BLaER1 (cell line): ENCODE measurements around the gene MESP2.

Experiments
- H3K27ac ChIP-seq: shearing (Covaris generic); formaldehyde crosslinking; 2 replicates; pipeline ENCODE4 v1.8.1; 2022
- H3K27me3 ChIP-seq: shearing (Covaris generic); formaldehyde crosslinking; 2 replicates; pipeline ENCODE4 v1.8.1; 2022
- H3K36me3 ChIP-seq: shearing (Covaris generic); formaldehyde crosslinking; 2 replicates; pipeline ENCODE4 v1.8.1; 2022
- H3K4me1 ChIP-seq: shearing (Covaris generic); formaldehyde crosslinking; 2 replicates; pipeline ENCODE4 v1.8.1; 2022
- H3K4me2 ChIP-seq: shearing (Covaris generic); formaldehyde crosslinking; 2 replicates; pipeline ENCODE4 v1.8.1; 2022
- H3K4me3 ChIP-seq: shearing (Covaris generic); formaldehyde crosslinking; 2 replicates; pipeline ENCODE4 v1.8.1; 2022
- H3K9ac ChIP-seq: shearing (Covaris generic); formaldehyde crosslinking; 2 replicates; pipeline ENCODE4 v1.8.1; 2022
- H3K9me3 ChIP-seq: shearing (Covaris generic); formaldehyde crosslinking; 2 replicates; pipeline ENCODE4 v1.8.1; 2022
- H4K20me1 ChIP-seq: shearing (Covaris generic); formaldehyde crosslinking; 2 replicates; pipeline ENCODE4 v1.8.1; 2022
- Cebpa-rat ChIP-seq: shearing (Covaris generic); IDR thresholded peaks from 2 replicates; pipeline ENCODE4 v1.8.1; 2022

The MESP2 gene

DNA sequence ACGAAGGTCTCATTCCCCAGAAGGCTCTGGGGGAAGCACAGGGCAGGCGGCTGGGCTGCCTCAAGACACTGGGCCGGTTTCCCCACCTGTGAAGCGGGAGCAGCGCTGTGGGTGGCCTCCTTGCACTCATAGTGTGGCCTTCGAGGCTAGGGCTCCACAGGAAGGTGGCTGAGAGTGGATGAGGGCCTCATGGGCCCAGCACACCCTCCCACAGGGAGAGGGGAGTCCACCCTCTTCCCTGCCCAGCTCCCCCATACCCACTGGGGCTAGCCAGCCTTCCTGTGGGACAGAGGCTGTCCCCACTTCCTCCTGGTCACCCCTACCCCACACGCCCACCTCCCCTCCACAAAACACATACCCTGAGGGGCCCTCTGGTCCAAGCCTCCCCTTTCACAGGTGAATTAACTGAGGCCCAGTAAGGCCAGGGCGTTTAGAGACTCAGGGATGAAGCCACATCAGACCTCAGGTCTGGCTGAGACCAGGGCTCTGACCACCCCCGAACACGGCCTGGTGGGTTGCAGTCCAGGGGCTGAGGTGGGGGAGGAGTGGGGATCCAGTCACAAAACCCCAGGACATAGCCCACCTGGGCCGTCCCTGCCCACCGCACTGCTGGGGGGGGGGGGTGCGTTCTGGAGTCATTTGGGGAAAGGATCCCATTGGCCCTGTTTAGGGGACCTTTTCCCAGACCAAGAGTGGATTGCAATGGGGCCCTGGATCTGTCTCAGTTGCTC, 37.4 kb downstream of the MESP2 start:
- Histone ChIP-seq H3K27me3 (peaks cover 31% of the 10 kb centered on the region), H3K27ac (no peak overlapping the region), H3K4me2 (peak overlapping the region; percentile 93), H3K36me3 (no peaks in the 10 kb centered on the region), H3K9me3 (peaks cover 5% of the 10 kb centered on the region), H3K4me3 (peak overlapping the region; percentile 70), H3K4me1 (peaks cover 37% of the 10 kb centered on the region), H3K9ac (no peak overlapping the region), H4K20me1 (peaks cover 10% of the 10 kb centered on the region)
- no peak for TF ChIP-seq Cebpa-rat

DNA sequence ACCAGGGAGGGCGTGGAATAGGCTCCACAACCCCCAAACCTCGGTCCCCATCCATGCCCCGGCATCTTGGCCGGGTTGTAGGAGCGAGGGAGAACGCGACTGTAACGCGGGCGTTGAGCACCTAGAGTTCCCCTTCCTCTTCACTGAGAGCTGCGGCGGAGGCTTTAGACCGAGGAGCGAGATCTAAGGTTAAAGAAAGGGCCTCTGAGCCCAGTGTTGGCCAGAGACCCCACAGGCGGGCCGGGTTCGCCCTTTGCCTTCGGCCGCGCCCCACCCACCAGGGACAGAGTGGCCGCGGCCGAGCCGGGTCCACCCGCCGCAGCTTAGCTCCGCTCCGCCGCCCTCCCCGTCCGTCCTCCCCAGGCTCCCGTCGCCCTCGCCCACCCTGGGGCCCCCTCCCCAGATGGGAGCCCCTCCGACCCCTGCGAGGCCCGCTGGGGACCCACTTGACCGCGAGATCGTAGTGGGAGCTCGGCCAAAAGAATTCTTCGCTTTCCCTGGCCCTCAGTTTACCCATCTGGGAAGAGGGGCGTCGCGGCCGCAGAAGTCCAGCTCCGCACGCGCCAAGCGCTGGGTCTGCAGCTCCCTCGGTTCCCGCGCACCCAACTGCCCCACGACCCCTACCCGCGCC, 38.1 kb downstream of the MESP2 start:
- Histone ChIP-seq H4K20me1 (peaks cover 10% of the 10 kb centered on the region), H3K4me3 (peak overlapping the region; percentile 70), H3K4me1 (peaks cover 32% of the 10 kb centered on the region), H3K9me3 (peaks cover 5% of the 10 kb centered on the region), H3K27ac (peak overlapping the region; percentile 74; the same call in 1 of the 2 replicates), H3K36me3 (no peaks in the 10 kb centered on the region), H3K27me3 (peaks cover 31% of the 10 kb centered on the region), H3K9ac (no peak overlapping the region; the same call in 1 of the 2 replicates), H3K4me2 (peak overlapping the region; percentile 93)
- no peak for TF ChIP-seq Cebpa-rat

DNA sequence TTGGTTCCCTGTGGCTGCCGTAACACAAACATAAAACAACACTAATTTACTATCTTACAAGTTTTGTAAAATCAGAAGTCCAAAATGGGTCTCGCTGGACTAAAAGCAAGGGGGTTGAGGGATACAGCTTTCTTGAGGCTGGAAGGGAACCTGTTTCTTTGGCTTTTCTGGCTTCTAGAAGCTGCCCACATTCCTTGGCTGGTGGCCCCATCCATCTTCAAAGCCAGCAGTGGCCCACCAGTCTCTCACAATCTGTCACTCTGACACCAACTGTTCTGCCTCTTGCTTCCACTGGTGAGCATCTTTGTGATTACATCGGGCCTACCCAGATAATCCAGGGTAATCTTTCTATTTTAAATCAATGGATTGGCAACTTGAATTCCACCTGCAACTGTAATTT, 39.6 kb downstream of the MESP2 start:
- no peak for TF ChIP-seq Cebpa-rat
- Histone ChIP-seq H3K27ac (peak overlapping the region; percentile 74; the same call in 1 of the 2 replicates), H3K9ac (no peak overlapping the region), H3K27me3 (peaks cover 31% of the 10 kb centered on the region), H3K9me3 (peaks cover 5% of the 10 kb centered on the region), H3K4me2 (peak overlapping the region; percentile 93), H4K20me1 (peaks cover 10% of the 10 kb centered on the region), H3K4me3 (peak overlapping the region; percentile 70; the same call in 1 of the 2 replicates), H3K36me3 (no peaks in the 10 kb centered on the region), H3K4me1 (peaks cover 32% of the 10 kb centered on the region)

DNA sequence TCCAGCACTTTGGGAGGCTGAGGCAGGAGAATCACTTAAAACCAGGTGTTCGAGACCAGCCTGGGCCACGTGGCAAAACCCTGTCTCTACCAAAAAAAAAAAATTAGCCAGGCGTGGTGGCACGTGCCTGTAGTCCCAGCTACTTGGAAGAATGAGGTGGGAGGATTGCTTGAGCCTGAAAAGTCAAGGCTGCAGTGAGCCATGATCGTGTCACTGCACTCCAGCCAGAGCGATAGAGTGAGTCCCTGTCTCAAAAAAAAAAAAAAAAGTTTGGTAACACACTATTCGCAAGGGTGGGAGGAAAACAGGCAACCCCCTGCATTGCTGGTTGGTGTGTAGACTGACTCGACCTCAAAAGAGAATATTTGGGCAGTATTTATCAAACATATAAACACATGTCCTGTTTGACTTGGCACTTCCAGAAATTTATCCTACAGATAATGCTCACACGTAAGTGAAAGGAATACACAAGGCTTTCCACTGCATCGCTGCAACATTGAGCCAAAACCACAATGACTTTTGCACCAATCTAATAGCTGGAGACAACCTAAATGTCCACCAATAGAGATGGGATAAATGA, 41.7 kb downstream of the MESP2 start:
- H3K9ac ChIP-seq = no peak overlapping the region
- H4K20me1 ChIP-seq = peaks cover 10% of the 10 kb centered on the region
- 0 out of 2 replicates have a peak overlapping the region, but pooled peaks have one; percentile 19 for H3K4me2 ChIP-seq
- no peak overlapping the region for H3K27ac ChIP-seq
- no peak for TF ChIP-seq Cebpa-rat
- H3K4me3 ChIP-seq = no peak overlapping the region
- peaks cover 28% of the 10 kb centered on the region for H3K27me3 ChIP-seq
- H3K9me3 ChIP-seq = peaks cover 5% of the 10 kb centered on the region
- H3K36me3 ChIP-seq = no peaks in the 10 kb centered on the region
- peaks cover 43% of the 10 kb centered on the region for H3K4me1 ChIP-seq

DNA sequence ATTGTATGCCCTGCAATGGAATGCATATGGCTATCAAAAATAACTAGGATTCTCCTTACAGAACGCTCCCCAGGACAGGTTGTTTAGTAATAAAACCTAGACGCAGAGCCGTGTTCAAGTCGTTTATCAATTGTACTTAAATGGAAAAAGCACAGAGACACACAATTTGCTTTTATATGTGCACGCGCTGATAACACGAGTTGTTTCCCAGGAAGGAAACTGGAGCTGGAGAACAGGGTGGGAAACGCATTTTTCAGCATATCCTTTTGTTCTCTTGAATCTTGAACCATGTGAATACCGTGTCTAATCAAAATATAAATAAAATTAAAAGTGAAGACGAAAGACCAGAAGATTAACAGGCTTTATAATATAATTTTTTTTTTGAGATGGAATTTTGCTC, 42.2 kb downstream of the MESP2 start:
- H3K4me2 ChIP-seq = no peak overlapping the region
- peaks cover 7% of the 10 kb centered on the region for H4K20me1 ChIP-seq
- no peak for TF ChIP-seq Cebpa-rat
- no peak overlapping the region for H3K9ac ChIP-seq
- H3K27ac ChIP-seq = no peak overlapping the region
- H3K4me3 ChIP-seq = no peak overlapping the region
- H3K36me3 ChIP-seq = no peaks in the 10 kb centered on the region
- peaks cover 23% of the 10 kb centered on the region for H3K27me3 ChIP-seq
- H3K9me3 ChIP-seq = peaks cover 5% of the 10 kb centered on the region
- peaks cover 44% of the 10 kb centered on the region for H3K4me1 ChIP-seq

DNA sequence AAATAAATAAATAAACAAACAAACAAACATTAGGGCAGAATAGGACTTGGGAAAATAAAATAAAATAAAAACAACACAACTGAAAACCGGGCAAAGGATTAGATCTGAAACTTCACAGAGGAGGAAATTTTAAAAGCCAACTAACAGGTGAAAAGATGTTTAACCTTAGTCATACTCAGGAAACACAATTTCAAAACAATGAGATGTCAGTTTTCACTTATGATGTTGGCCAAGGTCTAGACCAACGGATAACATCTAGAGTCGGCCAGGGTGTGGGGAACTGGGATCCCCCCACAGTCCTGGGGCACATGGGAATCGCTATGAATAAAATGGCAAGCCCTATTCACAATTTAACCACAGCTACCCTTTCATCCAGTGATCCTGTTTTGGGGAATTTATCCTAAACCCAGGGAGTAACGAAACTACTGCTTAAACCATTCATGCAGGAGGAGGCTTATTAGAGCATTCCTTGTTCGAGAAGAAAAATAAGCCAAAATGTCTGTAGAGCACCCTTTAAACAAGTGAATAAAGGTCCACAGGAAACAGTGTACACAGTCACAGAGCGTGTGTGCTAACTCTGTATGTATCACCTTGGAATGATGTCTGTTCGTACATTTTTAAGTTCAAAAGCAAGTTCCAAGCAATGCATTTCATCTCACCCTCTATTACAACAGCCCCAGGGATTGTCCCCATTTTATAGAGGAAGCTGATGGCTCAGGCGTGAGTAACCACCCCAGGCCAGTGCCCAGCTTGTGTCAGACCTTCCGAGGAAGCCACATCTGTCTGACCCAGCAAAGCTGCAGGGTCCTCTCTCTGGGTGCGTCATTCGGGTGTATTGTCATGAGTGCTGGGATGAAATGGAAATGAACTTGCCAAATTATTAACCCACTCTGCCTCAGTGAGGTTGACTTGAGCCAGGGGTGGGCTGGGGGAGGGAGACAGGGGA, 44.8 kb downstream of the MESP2 start:
- no peak for TF ChIP-seq Cebpa-rat
- Histone ChIP-seq H3K4me3 (no peak overlapping the region), H3K4me1 (peaks cover 40% of the 10 kb centered on the region), H3K4me2 (no peak overlapping the region), H3K9me3 (no peaks in the 10 kb centered on the region), H3K27me3 (peaks cover 1% of the 10 kb centered on the region; the same call in 1 of the 2 replicates), H4K20me1 (no peaks in the 10 kb centered on the region), H3K9ac (no peak overlapping the region), H3K27ac (no peak overlapping the region), H3K36me3 (no peaks in the 10 kb centered on the region)

DNA sequence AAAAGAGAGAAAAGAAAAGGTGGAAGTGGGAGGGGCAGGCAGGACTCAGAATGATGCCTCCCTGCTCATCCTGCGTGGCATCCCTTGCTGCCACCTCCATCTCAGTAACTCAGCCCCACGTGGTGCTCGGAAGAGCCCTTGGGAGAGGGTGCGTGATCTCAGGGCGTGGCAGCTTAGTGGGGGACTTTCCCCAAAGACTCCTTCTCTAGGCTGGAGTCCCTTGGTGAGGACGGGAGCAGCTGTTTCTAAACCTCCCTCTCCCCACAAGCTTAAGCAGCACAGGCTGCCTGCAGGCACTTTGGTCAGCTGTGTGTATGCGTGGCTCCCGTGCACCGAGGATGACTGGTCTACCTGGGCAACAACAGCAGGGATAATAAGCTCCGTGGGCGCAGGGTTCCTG, 45.9 kb downstream of the MESP2 start:
- no peak overlapping the region for H3K27ac ChIP-seq
- TF ChIP-seq Cebpa-rat = no peak
- H3K9me3 ChIP-seq = no peaks in the 10 kb centered on the region
- H3K27me3 ChIP-seq = no peaks in the 10 kb centered on the region
- no peak overlapping the region for H3K4me3 ChIP-seq
- peaks cover 40% of the 10 kb centered on the region for H3K4me1 ChIP-seq
- no peaks in the 10 kb centered on the region for H4K20me1 ChIP-seq
- H3K4me2 ChIP-seq = peak overlapping the region; percentile 64
- no peak overlapping the region for H3K9ac ChIP-seq
- no peaks in the 10 kb centered on the region for H3K36me3 ChIP-seq

DNA sequence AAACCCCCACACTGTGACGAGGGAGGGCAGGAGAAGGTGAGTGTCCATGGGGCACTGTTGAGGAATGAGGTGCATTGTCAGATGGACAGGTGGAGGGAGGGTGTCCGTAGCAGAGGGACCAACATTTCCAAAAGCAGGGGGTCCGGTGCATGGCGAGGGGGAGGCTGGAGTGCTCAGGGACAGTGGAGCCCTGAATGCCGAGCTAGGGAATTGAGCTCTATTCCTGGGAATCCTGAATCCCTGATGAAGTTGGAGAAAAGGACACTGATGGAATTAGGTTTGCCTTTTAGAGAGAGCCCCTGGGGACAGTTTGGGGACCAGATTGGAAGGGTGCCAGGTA, 46.4 kb downstream of the MESP2 start:
- no peaks in the 10 kb centered on the region for H4K20me1 ChIP-seq
- no peaks in the 10 kb centered on the region for H3K36me3 ChIP-seq
- H3K4me2 ChIP-seq = peak overlapping the region; percentile 64
- no peaks in the 10 kb centered on the region for H3K9me3 ChIP-seq
- TF ChIP-seq Cebpa-rat = no peak
- no peaks in the 10 kb centered on the region for H3K27me3 ChIP-seq
- no peak overlapping the region for H3K27ac ChIP-seq
- H3K4me3 ChIP-seq = no peak overlapping the region
- peaks cover 35% of the 10 kb centered on the region for H3K4me1 ChIP-seq
- H3K9ac ChIP-seq = no peak overlapping the region

DNA sequence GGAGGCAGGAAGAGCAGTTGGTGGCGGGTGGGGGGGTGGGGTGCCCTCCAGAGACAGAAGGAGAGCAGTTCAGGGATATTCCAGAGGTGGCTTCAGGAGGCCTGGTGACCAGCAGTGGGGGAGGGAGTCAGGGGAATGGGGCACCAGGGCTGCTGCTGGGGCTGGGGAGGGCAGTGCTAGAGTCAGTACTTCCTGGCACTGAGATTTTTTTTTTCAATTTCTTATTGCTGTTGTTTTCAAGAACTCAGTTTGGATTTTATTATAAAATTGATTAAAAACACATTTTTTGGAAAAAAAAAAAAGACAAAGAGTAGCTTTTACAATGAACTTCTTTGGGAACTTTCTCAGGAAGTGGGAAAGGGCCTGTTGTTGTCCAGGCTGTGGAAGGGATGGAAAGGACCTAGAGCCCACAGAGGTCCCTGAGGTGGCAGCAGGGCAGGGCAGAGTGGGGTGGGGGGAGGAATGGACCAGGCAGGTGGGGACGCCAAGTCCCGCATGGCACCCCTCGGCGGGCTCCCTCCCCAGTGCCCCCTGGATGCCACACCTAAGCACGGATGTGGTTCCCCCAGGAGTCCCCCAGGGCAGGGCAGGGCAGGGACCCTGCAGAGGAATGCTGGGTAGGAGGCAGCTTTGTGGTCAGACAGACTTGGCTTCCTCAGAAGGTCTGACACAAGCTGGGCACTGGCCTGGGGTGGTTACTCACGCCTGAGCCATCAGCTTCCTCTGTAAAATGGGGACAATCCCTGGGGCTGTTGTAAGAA, 47.0 kb downstream of the MESP2 start:
- Histone ChIP-seq H3K27me3 (no peaks in the 10 kb centered on the region), H3K4me2 (peak overlapping the region; percentile 66), H4K20me1 (0 out of 2 replicates have a peak, but pooled peaks cover 5% of the 10 kb centered on the region), H3K27ac (no peak overlapping the region), H3K4me1 (peaks cover 31% of the 10 kb centered on the region), H3K9ac (no peak overlapping the region), H3K9me3 (no peaks in the 10 kb centered on the region), H3K36me3 (no peaks in the 10 kb centered on the region), H3K4me3 (no peak overlapping the region)
- no peak for TF ChIP-seq Cebpa-rat
